ENCODE measurements around the gene CEP70.
"Not testable (repeated sequence)": the region's sequence is repeated elsewhere in the genome, so short reads cannot be mapped to it uniquely, and the experiment has no call there.

Gene CEP70

GRCh38 chr3:138609898-138610266 lies 15.8 kb upstream of the CEP70 start:
- no peaks in the 10 kb centered on the region for H3K36me3 ChIP-seq (ENCODE audit: control insufficient read depth, insufficient read depth, low read length)
- H3K27me3 ChIP-seq (ENCODE audit: control insufficient read depth, insufficient read depth, low read length), result no peaks in the 10 kb centered on the region; the same call in 1 of the 2 replicates
- H3K9ac ChIP-seq (ENCODE audit: low read length), result no peak overlapping the region
- no peaks in the 10 kb centered on the region for H3K9me3 ChIP-seq (ENCODE audit: control insufficient read depth, insufficient read depth, low read depth, low read length)
- peaks cover 9% of the 10 kb centered on the region for H3K4me1 ChIP-seq (ENCODE audit: control insufficient read depth, insufficient read depth, low read length)
- peak overlapping the region; percentile 86 for H3K4me3 ChIP-seq (ENCODE audit: low read depth, low read length)
- H3K27ac ChIP-seq (ENCODE audit: low read depth, low read length), result no peak overlapping the region

DNA sequence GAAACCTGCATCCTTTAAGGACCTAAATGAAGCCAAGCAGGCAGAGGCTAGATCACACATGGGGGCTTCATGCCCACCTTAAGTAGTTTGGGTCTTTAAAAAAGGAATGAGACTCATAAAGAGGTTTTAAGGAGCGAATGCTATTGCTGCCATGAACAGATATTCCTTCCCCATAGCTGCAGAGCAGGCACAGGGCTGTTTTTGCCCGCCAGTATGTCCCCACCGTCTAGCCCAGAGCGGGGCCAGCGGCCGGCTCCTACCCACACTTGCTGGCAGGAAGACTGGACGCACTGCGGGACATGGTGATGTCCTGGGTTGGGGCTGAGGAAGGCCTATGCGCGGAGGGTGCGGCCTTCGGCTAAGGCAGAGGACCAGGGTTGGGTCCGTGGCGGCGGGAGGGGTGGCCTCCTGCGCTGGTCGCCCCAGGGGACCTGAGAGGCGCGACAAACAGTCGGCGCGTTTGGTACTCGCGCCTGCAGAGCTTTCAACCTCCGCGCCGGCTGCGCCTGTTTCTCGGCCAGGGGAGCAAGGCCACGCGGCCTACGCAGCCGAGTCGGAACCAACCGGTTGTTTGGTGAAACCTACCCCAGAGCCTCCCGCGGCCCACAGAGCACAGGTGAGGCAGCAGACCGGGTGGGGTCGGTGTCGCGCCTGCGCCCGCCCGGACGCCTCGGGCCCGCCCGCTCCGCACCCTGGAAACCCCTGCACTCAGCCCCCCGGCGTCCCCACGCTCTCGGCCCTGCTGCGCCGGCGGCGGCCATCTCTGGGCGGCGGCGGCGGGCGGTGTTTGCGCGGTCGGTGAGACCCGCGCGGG lies 14.5 kb upstream of the CEP70 start, which contains the start of gene FAIM:
Gene FAIM (plus strand): TSS at position 450 of the 814 bp plus-strand sequence. CDS start 10,956 bp downstream, outside the sequence.
- Histone ChIP-seq H3K27ac (ENCODE audit: low read depth, low read length) (peak within 1 kb of the TSS; percentile 90), H3K9ac (ENCODE audit: low read length) (peak within 1 kb of the TSS; percentile 91), H3K4me1 (ENCODE audit: control insufficient read depth, insufficient read depth, low read length) (peaks cover 9% of the 10 kb centered on the region), H3K4me3 (ENCODE audit: low read depth, low read length) (peak within 1 kb of the TSS; percentile 86), H3K9me3 (ENCODE audit: control insufficient read depth, insufficient read depth, low read depth, low read length) (no peaks in the 10 kb centered on the region), H3K36me3 (ENCODE audit: control insufficient read depth, insufficient read depth, low read length) (no peaks in the 10 kb centered on the region), H3K27me3 (ENCODE audit: control insufficient read depth, insufficient read depth, low read length) (no peaks in the 10 kb centered on the region; the same call in 1 of the 2 replicates)

- peaks cover 14% of the 10 kb centered on the region for H3K9me3 ChIP-seq (ENCODE audit: control insufficient read depth, insufficient read depth, low read depth, low read length)
- H3K9ac ChIP-seq (ENCODE audit: low read length); H3K36me3 ChIP-seq (ENCODE audit: control insufficient read depth, insufficient read depth, low read length); H3K27me3 ChIP-seq (ENCODE audit: control insufficient read depth, insufficient read depth, low read length); H3K27ac ChIP-seq (ENCODE audit: low read depth, low read length); H3K4me3 ChIP-seq (ENCODE audit: low read depth, low read length); H3K4me1 ChIP-seq (ENCODE audit: control insufficient read depth, insufficient read depth, low read length): not testable (repeated sequence)
Observed at GRCh38 chr3:138604106-138604595, 10.1 kb upstream of the CEP70 start.

DNA sequence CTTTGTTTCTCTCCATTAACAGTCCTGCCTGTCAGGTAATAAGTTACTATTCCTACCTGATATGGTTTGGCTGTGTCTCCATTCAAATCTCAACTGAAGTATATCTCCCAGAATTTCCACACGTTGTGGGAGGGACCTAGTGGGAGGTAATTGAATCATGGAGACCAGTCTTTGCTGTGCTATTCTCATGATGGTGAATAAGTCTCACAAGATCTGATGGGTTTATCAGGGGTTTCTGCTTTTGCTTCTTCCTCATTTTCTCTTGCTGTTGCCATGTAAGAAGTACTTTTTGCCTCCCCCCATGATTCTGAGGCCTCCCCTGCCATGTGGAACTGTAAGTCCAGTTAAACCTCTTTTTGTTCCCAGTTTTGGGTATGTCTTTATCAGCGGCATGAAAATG lies 7.6 kb upstream of the CEP70 start:
- H3K27me3 ChIP-seq (ENCODE audit: control insufficient read depth, insufficient read depth, low read length); H3K4me1 ChIP-seq (ENCODE audit: control insufficient read depth, insufficient read depth, low read length); H3K4me3 ChIP-seq (ENCODE audit: low read depth, low read length); H3K27ac ChIP-seq (ENCODE audit: low read depth, low read length); H3K36me3 ChIP-seq (ENCODE audit: control insufficient read depth, insufficient read depth, low read length); H3K9ac ChIP-seq (ENCODE audit: low read length): not testable (repeated sequence)
- H3K9me3 ChIP-seq (ENCODE audit: control insufficient read depth, insufficient read depth, low read depth, low read length), result peaks cover 24% of the 10 kb centered on the region

DNA sequence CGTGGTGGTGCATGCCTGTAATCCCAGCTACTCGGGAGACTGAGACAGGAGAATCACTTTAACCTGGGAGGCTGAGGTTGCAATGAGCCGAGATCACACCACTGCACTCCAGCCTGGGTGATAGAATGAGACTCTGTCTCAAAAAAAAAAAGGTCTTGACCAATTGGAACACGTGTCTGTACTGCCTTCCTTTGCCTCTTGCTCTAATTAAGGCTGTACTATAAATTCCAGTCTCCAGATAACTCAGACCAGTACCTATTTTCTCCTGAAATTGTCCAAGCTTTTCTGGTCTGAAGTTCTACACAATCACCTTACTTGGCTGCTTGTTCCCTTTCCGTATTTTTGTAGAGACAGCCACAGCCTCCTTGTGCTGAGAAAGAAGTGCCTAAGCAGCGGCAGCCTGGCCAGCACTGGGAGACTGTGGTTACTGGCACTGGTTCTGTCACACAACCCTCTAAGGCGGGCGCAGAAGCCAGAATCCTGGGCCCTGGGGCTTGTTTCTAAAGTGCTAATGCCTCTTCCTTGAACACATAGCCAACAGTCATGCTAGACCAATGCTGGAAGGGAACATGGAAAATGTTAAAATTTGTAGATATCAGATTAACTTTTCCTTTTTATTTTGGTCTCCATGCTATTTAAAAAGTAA lies 6.2 kb upstream of the CEP70 start:
- H3K9me3 ChIP-seq (ENCODE audit: control insufficient read depth, insufficient read depth, low read depth, low read length), result peaks cover 24% of the 10 kb centered on the region
- H3K9ac ChIP-seq (ENCODE audit: low read length), result no peak overlapping the region
- no peaks in the 10 kb centered on the region for H3K4me1 ChIP-seq (ENCODE audit: control insufficient read depth, insufficient read depth, low read length)
- no peak overlapping the region for H3K27ac ChIP-seq (ENCODE audit: low read depth, low read length)
- no peaks in the 10 kb centered on the region for H3K27me3 ChIP-seq (ENCODE audit: control insufficient read depth, insufficient read depth, low read length)
- no peak overlapping the region for H3K4me3 ChIP-seq (ENCODE audit: low read depth, low read length)
- no peaks in the 10 kb centered on the region for H3K36me3 ChIP-seq (ENCODE audit: control insufficient read depth, insufficient read depth, low read length)

GRCh38 chr3:138598534-138598933 lies 4.5 kb upstream of the CEP70 start:
- Histone ChIP-seq H3K9me3 (ENCODE audit: control insufficient read depth, insufficient read depth, low read depth, low read length) (peaks cover 24% of the 10 kb centered on the region), H3K27me3 (ENCODE audit: control insufficient read depth, insufficient read depth, low read length) (no peaks in the 10 kb centered on the region), H3K27ac (ENCODE audit: low read depth, low read length) (no peak overlapping the region), H3K9ac (ENCODE audit: low read length) (no peak overlapping the region), H3K36me3 (ENCODE audit: control insufficient read depth, insufficient read depth, low read length) (no peaks in the 10 kb centered on the region), H3K4me1 (ENCODE audit: control insufficient read depth, insufficient read depth, low read length) (no peaks in the 10 kb centered on the region), H3K4me3 (ENCODE audit: low read depth, low read length) (no peak overlapping the region)

DNA sequence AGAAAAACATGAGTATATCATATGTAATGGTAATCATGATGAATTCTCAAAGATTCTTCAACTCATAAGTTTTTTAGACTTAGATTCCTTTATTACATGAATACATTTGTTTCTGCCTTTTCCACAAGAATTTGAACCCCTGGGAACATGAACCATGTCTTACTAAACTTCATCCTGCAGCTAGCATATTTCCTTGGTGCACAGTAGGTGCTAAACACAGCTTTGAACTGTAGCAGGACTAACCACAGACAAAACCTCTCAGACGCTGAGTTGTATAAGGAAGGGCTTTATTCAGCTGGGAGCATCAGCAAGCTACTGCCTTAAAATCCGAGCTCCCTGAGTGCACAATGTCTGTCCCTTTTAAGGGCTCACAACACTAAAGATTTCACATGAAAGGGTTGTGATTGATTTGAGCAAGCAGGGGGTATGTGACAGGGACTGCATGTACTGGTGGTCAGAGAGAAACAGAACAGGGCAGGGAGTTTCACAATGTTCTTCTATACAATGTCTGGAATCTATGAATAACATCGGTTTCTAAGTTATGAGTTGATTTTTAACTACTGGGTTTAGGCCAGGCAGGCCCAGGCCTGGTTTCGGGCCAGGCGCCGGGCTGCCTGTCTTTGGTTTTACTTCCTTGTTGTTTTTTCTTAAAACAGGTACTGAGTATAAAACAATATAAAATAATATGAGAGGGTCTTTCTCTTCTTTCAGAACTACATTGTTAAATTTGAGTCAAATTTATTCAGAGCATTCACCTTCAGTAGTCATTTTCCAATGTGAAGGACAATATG lies 3.3 kb upstream of the CEP70 start:
- peaks cover 17% of the 10 kb centered on the region for H3K9me3 ChIP-seq (ENCODE audit: control insufficient read depth, insufficient read depth, low read depth, low read length)
- H3K4me3 ChIP-seq (ENCODE audit: low read depth, low read length); H3K4me1 ChIP-seq (ENCODE audit: control insufficient read depth, insufficient read depth, low read length); H3K9ac ChIP-seq (ENCODE audit: low read length); H3K36me3 ChIP-seq (ENCODE audit: control insufficient read depth, insufficient read depth, low read length); H3K27me3 ChIP-seq (ENCODE audit: control insufficient read depth, insufficient read depth, low read length); H3K27ac ChIP-seq (ENCODE audit: low read depth, low read length): not testable (repeated sequence)

- H3K9ac ChIP-seq (ENCODE audit: low read length), result no peak overlapping the region
- H3K4me1 ChIP-seq (ENCODE audit: control insufficient read depth, insufficient read depth, low read length), result peaks cover 3% of the 10 kb centered on the region; the same call in 1 of the 2 replicates
- peaks cover 6% of the 10 kb centered on the region; the same call in 1 of the 2 replicates for H3K36me3 ChIP-seq (ENCODE audit: control insufficient read depth, insufficient read depth, low read length)
- no peak overlapping the region for H3K27ac ChIP-seq (ENCODE audit: low read depth, low read length)
- no peaks in the 10 kb centered on the region for H3K27me3 ChIP-seq (ENCODE audit: control insufficient read depth, insufficient read depth, low read length)
- peaks cover 10% of the 10 kb centered on the region; the same call in 1 of the 2 replicates for H3K9me3 ChIP-seq (ENCODE audit: control insufficient read depth, insufficient read depth, low read depth, low read length)
- no peak overlapping the region for H3K4me3 ChIP-seq (ENCODE audit: low read depth, low read length)
Observed at GRCh38 chr3:138594935-138595610, 1.0 kb upstream of the CEP70 start.

- Histone ChIP-seq H3K9ac (ENCODE audit: low read length) (peak overlapping the region; percentile 78), H3K27ac (ENCODE audit: low read depth, low read length) (no peak overlapping the region; the same call in 1 of the 2 replicates), H3K9me3 (ENCODE audit: control insufficient read depth, insufficient read depth, low read depth, low read length) (peaks cover 6% of the 10 kb centered on the region; the same call in 1 of the 2 replicates), H3K27me3 (ENCODE audit: control insufficient read depth, insufficient read depth, low read length) (no peaks in the 10 kb centered on the region), H3K4me1 (ENCODE audit: control insufficient read depth, insufficient read depth, low read length) (peaks cover 3% of the 10 kb centered on the region; the same call in 1 of the 2 replicates), H3K4me3 (ENCODE audit: low read depth, low read length) (peak overlapping the region; percentile 76), H3K36me3 (ENCODE audit: control insufficient read depth, insufficient read depth, low read length) (peaks cover 6% of the 10 kb centered on the region)
Observed at GRCh38 chr3:138593488-138594149, 441 bp downstream of the CEP70 start.

DNA sequence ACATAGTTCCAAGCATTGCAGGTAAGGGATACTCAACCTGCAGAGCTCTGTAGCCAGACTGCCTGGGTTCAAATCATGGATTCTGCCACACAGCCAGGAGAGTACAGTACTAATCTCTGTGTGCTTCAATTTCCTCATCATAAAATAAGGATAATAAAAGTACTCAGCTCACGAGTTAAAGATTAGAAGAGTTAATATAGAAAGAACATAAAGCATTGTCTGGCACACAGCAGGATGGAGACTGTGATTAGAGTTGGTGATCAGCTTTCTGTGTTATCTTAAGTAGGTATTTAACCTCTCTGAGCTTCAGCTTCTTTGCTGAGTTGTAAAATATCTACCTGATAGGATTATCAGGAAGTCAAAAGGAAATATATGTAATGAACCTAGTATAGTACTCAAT lies 2.7 kb downstream of the CEP70 start:
- H3K4me3 ChIP-seq (ENCODE audit: low read depth, low read length), result no peak overlapping the region
- H3K27ac ChIP-seq (ENCODE audit: low read depth, low read length), result no peak overlapping the region
- peaks cover 3% of the 10 kb centered on the region; the same call in 1 of the 2 replicates for H3K4me1 ChIP-seq (ENCODE audit: control insufficient read depth, insufficient read depth, low read length)
- no peak overlapping the region for H3K9ac ChIP-seq (ENCODE audit: low read length)
- no peaks in the 10 kb centered on the region for H3K9me3 ChIP-seq (ENCODE audit: control insufficient read depth, insufficient read depth, low read depth, low read length)
- H3K36me3 ChIP-seq (ENCODE audit: control insufficient read depth, insufficient read depth, low read length), result peaks cover 6% of the 10 kb centered on the region
- no peaks in the 10 kb centered on the region for H3K27me3 ChIP-seq (ENCODE audit: control insufficient read depth, insufficient read depth, low read length)
